Natural killer cell (primary cell): Measurements from ENCODE around the gene NOLC1. TPM values are rescaled to one million over a fixed set of nuclear protein-coding genes. Genes with fewer than 3 reads are reported as not detected.

Experiments used
- ATAC-seq, 3 donors: fragments of 150-1000 bp in 2 of 3; fragments of 200-7000 bp in 1 of 3; cut with Tn5 transposase; 1 replicate in 1 of 3; 2 replicates in 2 of 3; pipeline ENCODE4 v1.10.0; 2021; ENCODE audit warnings: mild to moderate bottlenecking in 2 of 3, moderate library complexity in 2 of 3
- DNase-seq, 2 donors: peaks; one replicate each; pipeline versions ENCODE4 v3.0.0 to v3.0.0-alpha.2; 2013 to 2021; ENCODE audit warnings: mixed read lengths in 1 of 2
- H3K27ac ChIP-seq: one replicate; pipeline ENCODE4 v1.5.1; 2013; ENCODE audit warnings: mild to moderate bottlenecking, low read length
- H3K27me3 ChIP-seq: one replicate; pipeline ENCODE4 v1.6.1; 2013; ENCODE audit warnings: low read length; ENCODE audit not compliant: control insufficient read depth, insufficient read depth
- H3K36me3 ChIP-seq: one replicate; pipeline ENCODE4 v1.6.1; 2013; ENCODE audit warnings: low read length; ENCODE audit not compliant: control insufficient read depth, insufficient read depth
- H3K4me1 ChIP-seq: one replicate; pipeline ENCODE4 v1.6.1; 2013; ENCODE audit warnings: low read length; ENCODE audit not compliant: control insufficient read depth, insufficient read depth
- H3K4me3 ChIP-seq: one replicate; pipeline ENCODE4 v1.5.1; 2013; ENCODE audit warnings: low read length
- H3K9me3 ChIP-seq: one replicate; pipeline ENCODE4 v1.6.1; 2013; ENCODE audit warnings: low read length; ENCODE audit not compliant: control insufficient read depth, insufficient read depth
- H3K27ac Mint-ChIP-seq, 2 donors: one replicate each; pipeline ENCODE4 v1.8.0; 2022; ENCODE audit warnings: mild to moderate bottlenecking in 2 of 2, mixed read lengths in 2 of 2, moderate library complexity in 1 of 2
- H3K27me3 Mint-ChIP-seq, 2 donors: one replicate each; pipeline ENCODE4 v1.8.0; 2022; ENCODE audit warnings: low read depth in 2 of 2, mixed read lengths in 2 of 2
- H3K36me3 Mint-ChIP-seq: one replicate; pipeline ENCODE4 v1.8.0; 2022; ENCODE audit warnings: mixed read lengths
- H3K4me1 Mint-ChIP-seq, 2 donors: one replicate each; pipeline ENCODE4 v1.8.0; 2022; ENCODE audit warnings: mixed read lengths in 2 of 2
- H3K4me3 Mint-ChIP-seq: one replicate; pipeline ENCODE4 v1.8.0; 2022; ENCODE audit warnings: mild to moderate bottlenecking, moderate library complexity, mixed read lengths
- H3K9me3 Mint-ChIP-seq, 2 donors: one replicate each; pipeline ENCODE4 v1.8.0; 2022; ENCODE audit warnings: mixed read lengths in 2 of 2
- WGBS: methylation state at CpG from one replicate; pipeline ENCODE4 v1.1.7; 2013; ENCODE audit warnings: missing lambda C conversion rate; ENCODE audit not compliant: insufficient coverage; 5-methylcytosine and 5-hydroxymethylcytosine counted together
- intact Hi-C: fragments of 100-400 bp; cut with micrococcal nuclease; formaldehyde crosslinking; loops from one replicate; pipeline ENCODE4 v1.14.2; 2022
- total RNA-seq, 4 donors: library from RNA; stranded (reverse); fragments of 120-200 nt in 1 of 4; gene quantifications; one replicate each; pipeline versions ENCODE4 v1.2.3 to v1.2.4, GENCODE V29; 2013 to 2022
- TF ChIP-seq, protein P1 (sequence below): fragments of 200-600 bp; IDR thresholded peaks from one replicate; pipeline ENCODE4 v1.8.0; 2022; ENCODE audit warnings: antibody characterized with exemption

The NOLC1 gene
- total RNA-seq, 3 donors from 2014 or later (not counting 1 experiment from before 2014, with no cell fraction given) = 42.6 to 47.5 (median 43.4) TPM

DNA sequence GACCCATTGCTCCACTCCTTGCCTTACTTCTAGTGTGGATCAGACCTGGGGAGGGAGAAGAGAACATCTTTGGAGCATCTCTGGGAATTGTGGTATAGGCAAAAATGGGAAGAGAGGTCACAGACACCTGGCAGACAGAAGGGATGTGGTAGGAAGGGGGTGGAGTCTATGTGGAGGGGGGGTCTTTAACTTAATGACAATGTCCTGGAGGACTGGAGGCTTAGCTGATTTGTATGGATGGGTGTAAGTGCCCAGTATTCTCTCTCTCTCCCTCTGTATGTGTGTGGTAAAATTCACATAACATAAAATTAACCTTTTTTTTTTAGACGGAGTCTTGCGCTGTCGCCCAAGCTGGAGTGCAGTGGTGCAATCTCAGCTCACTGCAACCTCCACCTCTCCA, 29.0 kb upstream of the NOLC1 start:
- intact Hi-C loops = no loop called here
- 96% methylated on average over 3 of the region's 3 CpGs for WGBS
- Mint-ChIP-seq H3K9me3 (no peaks in the 10 kb centered on the region), H3K4me3 (no peak overlapping the region), H3K27ac (no peak overlapping the region), H3K27me3 (no peaks in the 10 kb centered on the region), H3K36me3 (no peaks in the 10 kb centered on the region), H3K4me1 (peaks cover 15 to 27% of the 10 kb centered on the region in 2 donors)
- Histone ChIP-seq H3K4me3 (no peak overlapping the region), H3K4me1 (peaks cover 28% of the 10 kb centered on the region), H3K27ac (no peak overlapping the region), H3K36me3 (no peaks in the 10 kb centered on the region), H3K9me3 (no peaks in the 10 kb centered on the region), H3K27me3 (no peaks in the 10 kb centered on the region)
- ATAC-seq (no peak), DNase-seq (no peak)
- TF ChIP-seq, protein P1, sequence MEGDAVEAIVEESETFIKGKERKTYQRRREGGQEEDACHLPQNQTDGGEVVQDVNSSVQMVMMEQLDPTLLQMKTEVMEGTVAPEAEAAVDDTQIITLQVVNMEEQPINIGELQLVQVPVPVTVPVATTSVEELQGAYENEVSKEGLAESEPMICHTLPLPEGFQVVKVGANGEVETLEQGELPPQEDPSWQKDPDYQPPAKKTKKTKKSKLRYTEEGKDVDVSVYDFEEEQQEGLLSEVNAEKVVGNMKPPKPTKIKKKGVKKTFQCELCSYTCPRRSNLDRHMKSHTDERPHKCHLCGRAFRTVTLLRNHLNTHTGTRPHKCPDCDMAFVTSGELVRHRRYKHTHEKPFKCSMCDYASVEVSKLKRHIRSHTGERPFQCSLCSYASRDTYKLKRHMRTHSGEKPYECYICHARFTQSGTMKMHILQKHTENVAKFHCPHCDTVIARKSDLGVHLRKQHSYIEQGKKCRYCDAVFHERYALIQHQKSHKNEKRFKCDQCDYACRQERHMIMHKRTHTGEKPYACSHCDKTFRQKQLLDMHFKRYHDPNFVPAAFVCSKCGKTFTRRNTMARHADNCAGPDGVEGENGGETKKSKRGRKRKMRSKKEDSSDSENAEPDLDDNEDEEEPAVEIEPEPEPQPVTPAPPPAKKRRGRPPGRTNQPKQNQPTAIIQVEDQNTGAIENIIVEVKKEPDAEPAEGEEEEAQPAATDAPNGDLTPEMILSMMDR = no peak

DNA sequence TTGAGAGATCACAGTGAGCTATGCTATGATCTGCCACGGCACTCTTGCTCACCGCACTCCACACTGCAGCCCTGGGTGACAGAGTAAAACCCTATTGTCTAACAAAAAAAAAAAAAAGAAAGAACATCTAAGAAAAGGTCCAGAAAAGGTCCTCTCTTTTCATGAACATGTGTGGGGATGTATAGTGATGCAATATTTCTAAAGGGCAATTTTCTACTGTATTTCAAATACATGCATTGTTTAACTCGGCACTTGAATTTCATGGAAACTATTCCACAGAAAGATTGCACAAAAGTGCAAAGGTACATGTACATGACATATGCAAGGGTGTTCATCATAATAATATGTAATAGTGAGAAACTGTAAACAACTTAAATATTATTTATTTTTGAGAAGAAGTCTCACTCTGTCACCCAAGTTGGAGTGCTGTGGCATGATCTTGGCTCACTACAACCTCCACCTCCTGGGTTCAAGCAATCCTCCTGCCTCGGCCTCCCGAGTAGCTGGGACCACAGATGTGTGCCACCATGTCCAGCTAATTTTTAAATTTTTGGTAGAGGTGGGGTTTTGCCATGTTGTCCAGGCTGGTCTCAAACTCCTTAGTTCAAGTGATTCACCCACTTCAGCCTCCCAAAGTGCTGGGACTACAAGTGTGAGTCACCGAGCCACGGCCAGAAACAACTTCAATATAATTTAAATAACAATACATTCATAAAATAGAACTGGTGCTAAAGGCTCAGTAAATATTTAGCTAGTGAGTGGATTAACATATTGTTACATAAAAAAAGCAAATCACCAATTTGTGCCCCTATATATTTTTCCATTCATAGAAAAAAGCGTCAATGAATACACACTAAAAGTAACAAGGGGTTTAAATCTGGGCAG, 20.7 kb upstream of the NOLC1 start:
- no peak overlapping the region for H3K27ac ChIP-seq
- Mint-ChIP-seq H3K9me3 (no peaks in the 10 kb centered on the region), H3K27me3 (no peaks in the 10 kb centered on the region), H3K4me1 (peaks cover 33 to 37% of the 10 kb centered on the region in 2 donors), H3K36me3 (no peaks in the 10 kb centered on the region), H3K27ac (peak overlapping the region in 1 of 2 donors; percentile 93), H3K4me3 (no peak overlapping the region)
- H3K27me3 ChIP-seq = no peaks in the 10 kb centered on the region
- DNase-seq (no peak), ATAC-seq (no peak)
- TF ChIP-seq, protein P1 = no peak
- no peaks in the 10 kb centered on the region for H3K9me3 ChIP-seq
- WGBS = 83% methylated on average over 3 of the region's 8 CpGs
- intact Hi-C loops = loop anchor here (1.0 kb wide), 5 partner anchors 11 to 371 kb away; partner anchors contain the start of genes ACTR1A, CUEDC2, LDB1 and NOLC1
- H3K4me1 ChIP-seq = peaks cover 27% of the 10 kb centered on the region
- H3K36me3 ChIP-seq = no peaks in the 10 kb centered on the region
- no peak overlapping the region for H3K4me3 ChIP-seq

DNA sequence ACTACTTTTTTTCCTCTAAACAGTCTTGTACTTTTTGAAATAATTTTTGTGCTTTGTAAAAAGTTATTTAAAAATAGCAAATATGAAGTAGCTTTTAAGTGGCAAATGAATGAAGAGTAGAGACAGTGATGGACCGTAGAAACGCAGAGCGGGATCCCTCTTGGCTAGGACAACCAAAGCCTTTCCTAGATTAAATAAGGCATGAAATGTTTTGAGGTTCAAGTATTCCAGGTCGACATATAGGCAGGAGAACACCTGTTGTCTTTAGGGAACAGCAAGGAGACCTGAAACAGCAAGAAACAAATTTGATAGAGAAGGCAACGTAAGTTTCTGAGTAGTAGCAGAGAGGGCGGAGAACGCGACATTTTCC, 20.0 kb upstream of the NOLC1 start:
- no peak for DNase-seq
- H3K36me3 Mint-ChIP-seq = no peaks in the 10 kb centered on the region
- Histone ChIP-seq H3K4me1 (peaks cover 27% of the 10 kb centered on the region), H3K27ac (peak overlapping the region; percentile 86), H3K36me3 (no peaks in the 10 kb centered on the region), H3K27me3 (no peaks in the 10 kb centered on the region), H3K4me3 (peak overlapping the region; percentile 96), H3K9me3 (no peaks in the 10 kb centered on the region)
- H3K27me3 Mint-ChIP-seq = no peaks in the 10 kb centered on the region
- H3K9me3 Mint-ChIP-seq = no peaks in the 10 kb centered on the region
- TF ChIP-seq, protein P1 = no peak
- peak overlapping the region; percentile 93 to 97 for H3K27ac Mint-ChIP-seq
- intact Hi-C loops = loop anchor here (1.0 kb wide), 5 partner anchors 12 to 370 kb away; partner anchors contain the start of genes ACTR1A, CUEDC2, LDB1 and NOLC1
- no peak for ATAC-seq
- 34% methylated on average over 8 of the region's 8 CpGs for WGBS
- H3K4me3 Mint-ChIP-seq = peak overlapping the region; percentile 98
- H3K4me1 Mint-ChIP-seq = peaks cover 33 to 37% of the 10 kb centered on the region in 2 donors
